Fibroblast of lung (primary cell): ENCODE measurements around the gene SLC25A53. TPM values are rescaled to one million over a fixed set of nuclear protein-coding genes. Genes with fewer than 3 reads are reported as not detected.

Experiments
- DNase-seq, 2 donors: peaks; one replicate each; pipeline versions ENCODE4 v3.0.0 to v3.0.0-alpha.2; 2010; ENCODE audit warnings: low read depth in 2 of 2
- H2AFZ ChIP-seq: 2 replicates; pipeline ENCODE4 v1.5.1; 2012; ENCODE audit warnings: low read length, control low read depth, inconsistent platforms
- H3K27ac ChIP-seq: 2 replicates; pipeline ENCODE4 v1.5.1; 2011; ENCODE audit warnings: low read length, control low read depth; ENCODE audit not compliant: insufficient read depth
- H3K27me3 ChIP-seq: 2 replicates; pipeline ENCODE4 v1.5.1; 2011; ENCODE audit warnings: mild to moderate bottlenecking, low read length; ENCODE audit not compliant: control insufficient read depth, insufficient read depth
- H3K36me3 ChIP-seq: 2 replicates; pipeline ENCODE4 v1.5.1; 2011; ENCODE audit warnings: low read length; ENCODE audit not compliant: control insufficient read depth, insufficient read depth
- H3K4me1 ChIP-seq: 2 replicates; pipeline ENCODE4 v1.5.1; 2011; ENCODE audit warnings: low read length; ENCODE audit not compliant: control insufficient read depth, insufficient read depth; ENCODE audit errors: extremely low read depth
- H3K4me2 ChIP-seq: 2 replicates; pipeline ENCODE4 v1.5.1; 2011; ENCODE audit warnings: low read length, control low read depth; ENCODE audit not compliant: insufficient read depth; ENCODE audit errors: extremely low read depth
- H3K4me3 ChIP-seq, 4 experiments: fragments of 200-600 bp in 1 of 4; sonication (generic) in 1 of 4; replicated peaks in 1 of 4; 2 replicates each; pipeline ENCODE4 v1.5.1; 2011 to 2016; ENCODE audit warnings: low read length in 4 of 4, low read depth in 3 of 4, mild to moderate bottlenecking in 3 of 4, control low read depth in 2 of 4, inconsistent platforms in 1 of 4, mixed read lengths in 1 of 4; ENCODE audit not compliant: insufficient read depth in 1 of 4; ENCODE audit errors: control extremely low read depth in 1 of 4
- H3K79me2 ChIP-seq: 2 replicates; pipeline ENCODE4 v1.5.1; 2012; ENCODE audit warnings: mild to moderate bottlenecking, low read length, inconsistent platforms; ENCODE audit not compliant: control insufficient read depth, insufficient read depth
- H3K9ac ChIP-seq: 2 replicates; pipeline ENCODE4 v1.5.1; 2011; ENCODE audit warnings: mild to moderate bottlenecking, low read length, control low read depth; ENCODE audit not compliant: insufficient read depth
- H3K9me3 ChIP-seq: 2 replicates; pipeline ENCODE4 v1.5.1; 2012; ENCODE audit warnings: low read depth, low read length; ENCODE audit not compliant: control insufficient read depth, insufficient read depth
- H4K20me1 ChIP-seq: 2 replicates; pipeline ENCODE4 v1.5.1; 2011; ENCODE audit warnings: low read length; ENCODE audit not compliant: control insufficient read depth, insufficient read depth; ENCODE audit errors: extremely low read depth
- EZH2 ChIP-seq: IDR thresholded peaks from 2 replicates; pipeline ENCODE4 v1.5.1; 2012; ENCODE audit warnings: low read length, control low read depth, mild to moderate bottlenecking; ENCODE audit errors: missing control alignments
- polyA plus RNA-seq, 2 donors: library from polyadenylated mRNA; depleted of rRNA in 1 of 2; stranded (reverse) in 1 of 2; unstranded in 1 of 2; fragments of >200 nt; gene quantifications; 2 replicates each; pipeline ENCODE4 v1.2.1, GENCODE V29; 2011 to 2012; ENCODE audit warnings: missing spikeins in 1 of 2
- total RNA-seq: library from RNA; depleted of rRNA; stranded (reverse); fragments of >200 nt; gene quantifications from 2 replicates; pipeline ENCODE4 v1.2.1, GENCODE V29; 2014
- TF ChIP-seq, protein P1 (sequence below), 2 donors: IDR thresholded peaks in 1 of 2; conservative IDR thresholded peaks in 1 of 2; 1 replicate in 1 of 2; 2 replicates in 1 of 2; pipeline ENCODE4 v1.5.1; 2011 to 2012; ENCODE audit warnings: low read length in 2 of 2, control low read depth in 1 of 2, inconsistent platforms in 1 of 2, low read depth in 1 of 2, mild to moderate bottlenecking in 1 of 2

Gene SLC25A53
- total and polyA plus RNA-seq, 2 donors (not counting 1 experiment from before 2014, with no cell fraction given): 5.4 to 13.7 TPM

DNA sequence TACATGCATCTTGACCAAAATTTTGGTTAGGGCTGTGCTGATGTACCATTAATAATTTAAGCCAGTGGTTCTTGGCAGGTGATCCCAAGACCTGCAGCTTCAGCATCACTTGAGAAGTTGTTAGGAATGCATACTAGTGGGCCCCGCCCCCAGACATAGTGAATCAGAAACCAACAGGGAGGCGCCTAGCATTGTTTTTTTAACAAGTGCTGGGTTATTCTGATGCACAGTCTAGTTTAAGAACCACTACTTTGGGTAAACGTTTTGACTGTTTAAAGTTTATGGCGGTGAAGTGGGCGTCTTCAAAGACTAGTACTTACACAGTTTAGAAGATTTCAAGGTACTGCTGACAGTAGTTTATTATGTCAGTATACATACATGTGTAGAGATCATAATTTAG is 33.0 kb upstream of the SLC25A53 start:
- Histone ChIP-seq H3K79me2 (no peaks in the 10 kb centered on the region), H3K4me2 (no peak overlapping the region), H3K4me1 (no peaks in the 10 kb centered on the region), H3K27ac (no peak overlapping the region), H3K9ac (no peak overlapping the region), H3K4me3 (no peak overlapping the region), H3K27me3 (no peaks in the 10 kb centered on the region), H4K20me1 (no peaks in the 10 kb centered on the region), H3K9me3 (no peaks in the 10 kb centered on the region), H3K36me3 (no peaks in the 10 kb centered on the region), H2AFZ (no peak overlapping the region)
- TF ChIP-seq, protein P1, sequence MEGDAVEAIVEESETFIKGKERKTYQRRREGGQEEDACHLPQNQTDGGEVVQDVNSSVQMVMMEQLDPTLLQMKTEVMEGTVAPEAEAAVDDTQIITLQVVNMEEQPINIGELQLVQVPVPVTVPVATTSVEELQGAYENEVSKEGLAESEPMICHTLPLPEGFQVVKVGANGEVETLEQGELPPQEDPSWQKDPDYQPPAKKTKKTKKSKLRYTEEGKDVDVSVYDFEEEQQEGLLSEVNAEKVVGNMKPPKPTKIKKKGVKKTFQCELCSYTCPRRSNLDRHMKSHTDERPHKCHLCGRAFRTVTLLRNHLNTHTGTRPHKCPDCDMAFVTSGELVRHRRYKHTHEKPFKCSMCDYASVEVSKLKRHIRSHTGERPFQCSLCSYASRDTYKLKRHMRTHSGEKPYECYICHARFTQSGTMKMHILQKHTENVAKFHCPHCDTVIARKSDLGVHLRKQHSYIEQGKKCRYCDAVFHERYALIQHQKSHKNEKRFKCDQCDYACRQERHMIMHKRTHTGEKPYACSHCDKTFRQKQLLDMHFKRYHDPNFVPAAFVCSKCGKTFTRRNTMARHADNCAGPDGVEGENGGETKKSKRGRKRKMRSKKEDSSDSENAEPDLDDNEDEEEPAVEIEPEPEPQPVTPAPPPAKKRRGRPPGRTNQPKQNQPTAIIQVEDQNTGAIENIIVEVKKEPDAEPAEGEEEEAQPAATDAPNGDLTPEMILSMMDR (conservative IDR thresholded peaks at IDR 0.05 in 1 of 2, IDR thresholded peaks at IDR 0.05 in 1 of 2; ENCODE audit: low read depth in 1 of 2, low read length in 2 of 2): no peak
- TF ChIP-seq EZH2: no peak
- DNase-seq: peak in 1 of 2 donors; percentile 8

DNA sequence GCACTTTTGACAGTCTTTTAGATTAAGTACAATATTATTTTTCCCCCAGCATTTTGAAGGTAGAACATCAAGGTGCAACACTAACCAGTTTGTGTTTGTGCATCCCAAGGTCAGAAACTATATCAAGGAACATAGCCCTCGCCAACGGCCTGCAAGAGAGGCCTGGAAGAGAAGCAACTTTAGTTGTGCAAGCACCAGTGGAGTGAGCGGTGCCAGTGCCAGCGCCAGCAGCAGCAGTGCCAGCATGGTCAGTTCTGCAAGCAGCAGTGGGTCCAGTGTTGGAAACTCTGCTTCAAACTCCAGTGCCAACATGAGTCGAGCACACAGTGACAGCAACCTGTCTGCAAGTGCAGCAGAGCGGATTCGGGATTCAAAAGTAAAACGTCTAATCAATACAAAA is 31.1 kb upstream of the SLC25A53 start:
- no peak overlapping the region for H3K4me2 ChIP-seq
- no peaks in the 10 kb centered on the region for H3K79me2 ChIP-seq
- no peak for DNase-seq
- H3K27me3 ChIP-seq: no peaks in the 10 kb centered on the region
- no peaks in the 10 kb centered on the region for H3K9me3 ChIP-seq
- no peaks in the 10 kb centered on the region for H3K4me1 ChIP-seq
- H3K4me3 ChIP-seq: no peak overlapping the region
- no peak overlapping the region for H3K27ac ChIP-seq
- H3K9ac ChIP-seq: no peak overlapping the region
- TF ChIP-seq EZH2: no peak
- TF ChIP-seq, protein P1 (conservative IDR thresholded peaks at IDR 0.05 in 1 of 2, IDR thresholded peaks at IDR 0.05 in 1 of 2; ENCODE audit: low read depth in 1 of 2, low read length in 2 of 2): no peak
- no peaks in the 10 kb centered on the region for H4K20me1 ChIP-seq
- H2AFZ ChIP-seq: no peak overlapping the region
- H3K36me3 ChIP-seq: no peaks in the 10 kb centered on the region

DNA sequence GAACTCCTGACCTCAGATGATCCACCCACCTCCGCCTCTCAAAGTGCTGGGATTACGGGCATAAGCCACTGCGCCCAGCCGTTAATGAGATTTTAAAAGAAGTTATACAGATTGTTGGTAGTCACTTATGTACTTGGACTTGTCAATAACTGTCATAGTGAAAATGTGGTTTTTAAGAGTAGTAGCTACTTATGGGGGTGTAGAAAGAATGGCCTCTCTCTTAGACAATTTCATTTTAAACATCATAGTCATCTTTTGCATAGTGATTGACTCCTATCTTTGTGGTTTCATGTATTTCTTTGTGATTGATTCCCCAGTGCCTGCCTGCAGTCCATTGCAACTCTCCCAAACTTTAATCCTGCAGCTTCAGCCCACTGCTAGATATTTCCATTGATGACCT is 26.9 kb upstream of the SLC25A53 start:
- Histone ChIP-seq H3K4me1 (no peaks in the 10 kb centered on the region), H3K4me3 (no peak overlapping the region), H2AFZ (no peak overlapping the region), H3K79me2 (peaks cover 7% of the 10 kb centered on the region), H3K9me3 (no peaks in the 10 kb centered on the region), H4K20me1 (no peaks in the 10 kb centered on the region), H3K9ac (no peak overlapping the region), H3K36me3 (no peaks in the 10 kb centered on the region), H3K4me2 (no peak overlapping the region), H3K27me3 (no peaks in the 10 kb centered on the region), H3K27ac (no peak overlapping the region)
- TF ChIP-seq, protein P1 (conservative IDR thresholded peaks at IDR 0.05 in 1 of 2, IDR thresholded peaks at IDR 0.05 in 1 of 2; ENCODE audit: low read depth in 1 of 2, low read length in 2 of 2): no peak
- no peak for TF ChIP-seq EZH2
- DNase-seq: no peak
